Astrocyte (in vitro differentiated cells and primary cell): ENCODE results near the gene BTLA. TPM values are rescaled to one million over a fixed set of nuclear protein-coding genes. Genes with fewer than 3 reads are reported as not detected.
A peak's percentile ranks its signal among the peaks of the same experiment; 100 is the strongest.

Experiments used
- DNase-seq: peaks from one replicate; pipeline ENCODE4 v3.0.0-alpha.2; 2010; ENCODE audit warnings: low read depth
- FAIRE-seq: peaks from 2 replicates; lab custom pipeline; 2011; peaks lifted over from hg19 to GRCh38; lab: Jason Lieb, UNC
- H2AFZ ChIP-seq: 2 replicates; pipeline ENCODE4 v1.6.0; 2012; ENCODE audit warnings: low read depth, low read length, inconsistent platforms
- H3K27ac ChIP-seq: 2 replicates; pipeline ENCODE4 v1.5.1; 2011; ENCODE audit warnings: low read depth, low read length, inconsistent platforms
- H3K27me3 ChIP-seq: 2 replicates; pipeline ENCODE4 v1.6.0; 2011; ENCODE audit warnings: low read length, inconsistent platforms; ENCODE audit not compliant: insufficient read depth
- H3K36me3 ChIP-seq: 2 replicates; pipeline ENCODE4 v1.5.1; 2011; ENCODE audit warnings: low read length, inconsistent platforms; ENCODE audit not compliant: insufficient read depth
- H3K4me1 ChIP-seq: 2 replicates; pipeline ENCODE4 v1.5.1; 2011; ENCODE audit warnings: low read length, inconsistent platforms; ENCODE audit not compliant: insufficient read depth
- H3K4me2 ChIP-seq: 2 replicates; pipeline ENCODE4 v1.6.0; 2012; ENCODE audit warnings: low read length, inconsistent platforms
- H3K4me3 ChIP-seq: 2 replicates; pipeline ENCODE4 v1.5.1; 2011; ENCODE audit warnings: low read depth, mild to moderate bottlenecking, low read length, inconsistent platforms; ENCODE audit not compliant: insufficient read depth
- H3K79me2 ChIP-seq: 2 replicates; pipeline ENCODE4 v1.6.0; 2012; ENCODE audit warnings: mild to moderate bottlenecking, low read length, inconsistent platforms; ENCODE audit not compliant: insufficient read depth
- H3K9ac ChIP-seq: 2 replicates; pipeline ENCODE4 v1.6.0; 2012; ENCODE audit warnings: mild to moderate bottlenecking, low read length, inconsistent platforms
- H3K9me3 ChIP-seq: 2 replicates; pipeline ENCODE4 v1.5.1; 2012; ENCODE audit warnings: low read depth, mild to moderate bottlenecking, low read length, inconsistent platforms; ENCODE audit not compliant: insufficient read depth
- H4K20me1 ChIP-seq: 2 replicates; pipeline ENCODE4 v1.6.0; 2012; ENCODE audit warnings: low read length, inconsistent platforms; ENCODE audit not compliant: insufficient read depth
- H3K27ac Mint-ChIP-seq: one replicate; pipeline ENCODE4 v1.8.0; 2021; ENCODE audit warnings: mild to moderate bottlenecking, mixed read lengths; ENCODE audit not compliant: unreplicated experiment
- H3K27me3 Mint-ChIP-seq: one replicate; pipeline ENCODE4 v1.8.0; 2021; ENCODE audit warnings: low read depth, mixed read lengths; ENCODE audit not compliant: unreplicated experiment
- H3K36me3 Mint-ChIP-seq: one replicate; pipeline ENCODE4 v1.8.0; 2021; ENCODE audit warnings: low read depth, mixed read lengths; ENCODE audit not compliant: unreplicated experiment
- H3K4me1 Mint-ChIP-seq: one replicate; pipeline ENCODE4 v1.8.0; 2021; ENCODE audit warnings: low read depth, mixed read lengths; ENCODE audit not compliant: unreplicated experiment
- H3K4me3 Mint-ChIP-seq: one replicate; pipeline ENCODE4 v1.8.0; 2021; ENCODE audit warnings: mild to moderate bottlenecking, moderate library complexity, mixed read lengths; ENCODE audit not compliant: unreplicated experiment
- H3K9me3 Mint-ChIP-seq: one replicate; pipeline ENCODE4 v1.8.0; 2021; ENCODE audit warnings: mild to moderate bottlenecking, mixed read lengths; ENCODE audit not compliant: unreplicated experiment
- CTCF ChIP-seq: IDR thresholded peaks from 2 replicates; pipeline ENCODE4 v1.5.1; 2011; ENCODE audit warnings: low read depth, mild to moderate bottlenecking, inconsistent platforms, low read length, moderate library complexity; ENCODE audit not compliant: insufficient read depth
- EZH2 ChIP-seq: IDR thresholded peaks from 2 replicates; pipeline ENCODE4 v1.6.1; 2012; ENCODE audit warnings: mild to moderate bottlenecking, low read length, inconsistent platforms; ENCODE audit not compliant: insufficient read depth
- total RNA-seq: library from RNA; stranded (reverse); gene quantifications from 2 replicates; pipeline ENCODE4 v1.2.1, GENCODE V29; 2021

BTLA gene
- total RNA-seq, 1 donor from 2014 or later = not detected

GRCh38 chr3:112539825-112540650 lies 40.8 kb upstream of the BTLA start:
- DNase-seq (no peak), FAIRE-seq (peak; percentile 20)
- no peak overlapping the region for H3K9ac ChIP-seq
- Mint-ChIP-seq H3K4me3 (no peak overlapping the region), H3K36me3 (peaks cover 2% of the 10 kb centered on the region), H3K9me3 (no peaks in the 10 kb centered on the region), H3K27me3 (no peaks in the 10 kb centered on the region), H3K4me1 (no peaks in the 10 kb centered on the region), H3K27ac (no peak overlapping the region)
- H3K4me2 ChIP-seq = no peak overlapping the region
- no peaks in the 10 kb centered on the region for H3K9me3 ChIP-seq
- H3K4me3 ChIP-seq = no peak overlapping the region
- H3K27me3 ChIP-seq = no peaks in the 10 kb centered on the region
- peaks cover 8% of the 10 kb centered on the region for H3K36me3 ChIP-seq
- H2AFZ ChIP-seq = no peak overlapping the region
- no peak for TF ChIP-seq EZH2
- no peak for TF ChIP-seq CTCF
- H3K4me1 ChIP-seq = no peaks in the 10 kb centered on the region
- no peak overlapping the region for H3K27ac ChIP-seq
- no peaks in the 10 kb centered on the region for H3K79me2 ChIP-seq
- H4K20me1 ChIP-seq = no peaks in the 10 kb centered on the region

- H3K9me3 Mint-ChIP-seq = no peaks in the 10 kb centered on the region
- H3K36me3 Mint-ChIP-seq = peaks cover 2% of the 10 kb centered on the region
- H3K4me1 Mint-ChIP-seq = no peaks in the 10 kb centered on the region
- H3K4me3 ChIP-seq = no peak overlapping the region
- TF ChIP-seq EZH2 (no peak), CTCF (peak; percentile 44)
- peaks cover 12% of the 10 kb centered on the region for H3K36me3 ChIP-seq
- no peak overlapping the region for H3K4me2 ChIP-seq
- H3K9ac ChIP-seq = no peak overlapping the region
- H3K27me3 Mint-ChIP-seq = no peaks in the 10 kb centered on the region
- H2AFZ ChIP-seq = no peak overlapping the region
- H3K4me3 Mint-ChIP-seq = no peak overlapping the region
- H3K9me3 ChIP-seq = no peaks in the 10 kb centered on the region
- H3K27ac ChIP-seq = no peak overlapping the region
- H3K4me1 ChIP-seq = no peaks in the 10 kb centered on the region
- FAIRE-seq (peak; percentile 79), DNase-seq (peak; percentile 16)
- no peaks in the 10 kb centered on the region for H4K20me1 ChIP-seq
- H3K27me3 ChIP-seq = no peaks in the 10 kb centered on the region
- no peak overlapping the region for H3K27ac Mint-ChIP-seq
- no peaks in the 10 kb centered on the region for H3K79me2 ChIP-seq
Measured at GRCh38 chr3:112531358-112531781, 32.1 kb upstream of the BTLA start.

GRCh38 chr3:112530573-112530972 lies 31.3 kb upstream of the BTLA start:
- H3K9me3 Mint-ChIP-seq = no peaks in the 10 kb centered on the region
- H3K4me3 ChIP-seq = no peak overlapping the region
- FAIRE-seq = no peak

More at GRCh38 chr3:112530573-112530972, 31.3 kb upstream of the BTLA start:
- Histone ChIP-seq H3K9me3 (no peaks in the 10 kb centered on the region), H3K27me3 (no peaks in the 10 kb centered on the region), H3K79me2 (no peaks in the 10 kb centered on the region), H2AFZ (no peak overlapping the region), H3K4me1 (no peaks in the 10 kb centered on the region), H3K9ac (no peak overlapping the region), H3K4me2 (no peak overlapping the region), H3K27ac (no peak overlapping the region), H3K36me3 (peaks cover 9% of the 10 kb centered on the region), H4K20me1 (no peaks in the 10 kb centered on the region)
- H3K4me1 Mint-ChIP-seq = no peaks in the 10 kb centered on the region
- H3K27ac Mint-ChIP-seq = no peak overlapping the region
- no peak for TF ChIP-seq CTCF
- no peak for TF ChIP-seq EZH2
- DNase-seq = no peak
- H3K27me3 Mint-ChIP-seq = no peaks in the 10 kb centered on the region
- no peak overlapping the region for H3K4me3 Mint-ChIP-seq
- peaks cover 2% of the 10 kb centered on the region for H3K36me3 Mint-ChIP-seq
